WERI-Rb-1 (cell line): ENCODE measurements around the gene ASPSCR1.

Experiments
- DNase-seq: peaks from one replicate; pipeline ENCODE4 v3.0.0-alpha.2; 2020
- H3K27ac ChIP-seq: fragments of 250-450 bp; sonication (Bioruptor Pico); 2 replicates; pipeline ENCODE4 v1.5.1; 2020; ENCODE audit warnings: mild to moderate bottlenecking, moderate library complexity
- H3K27me3 ChIP-seq: fragments of 250-450 bp; sonication (Bioruptor Pico); 2 replicates; pipeline ENCODE4 v1.5.1; 2021; ENCODE audit warnings: mild to moderate bottlenecking, low read depth, moderate library complexity; ENCODE audit not compliant: insufficient read depth, severe bottlenecking
- H3K36me3 ChIP-seq: fragments of 250-450 bp; sonication (Bioruptor Pico); 2 replicates; pipeline ENCODE4 v1.5.1; 2020; ENCODE audit warnings: mild to moderate bottlenecking, moderate library complexity
- H3K4me3 ChIP-seq: 2 replicates; pipeline ENCODE4 v1.5.1; 2011; ENCODE audit warnings: low read depth, mild to moderate bottlenecking, control low read depth, low read length
- H3K9me3 ChIP-seq: fragments of 250-450 bp; sonication (Bioruptor Pico); 2 replicates; pipeline ENCODE4 v1.5.1; 2021; ENCODE audit warnings: mild to moderate bottlenecking, moderate library complexity; ENCODE audit not compliant: severe bottlenecking
- TF ChIP-seq, protein P1 (sequence below): IDR thresholded peaks from 2 replicates; pipeline ENCODE4 v1.5.1; 2011; ENCODE audit warnings: low read depth, mild to moderate bottlenecking, control low read depth, inconsistent platforms, low read length

ASPSCR1 gene

GRCh38 chr17:81996757-81997441, 19.5 kb downstream of the ASPSCR1 start:
- Histone ChIP-seq H3K4me3 (no peak overlapping the region), H3K9me3 (no peaks in the 10 kb centered on the region)
- DNase-seq, result peak; percentile 6

DNA sequence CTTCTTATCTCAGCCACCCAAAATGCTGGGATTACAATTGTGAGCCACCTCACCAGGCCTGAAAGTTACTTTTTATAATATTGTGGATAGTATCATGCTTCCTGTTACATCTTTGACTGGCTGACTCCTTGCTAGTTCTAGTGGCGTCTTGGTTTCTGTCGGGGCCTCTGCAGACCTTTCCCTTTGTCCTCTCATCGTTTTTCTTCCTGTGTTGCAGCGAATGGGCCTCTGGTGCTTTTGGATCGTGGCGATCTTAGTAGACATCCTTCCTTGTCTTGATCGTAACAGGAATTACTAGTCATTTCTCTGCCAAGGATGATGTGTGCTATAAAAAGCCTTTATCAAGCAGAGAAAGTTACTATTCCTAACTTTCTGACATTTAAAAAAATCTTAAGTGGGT, 20.8 kb downstream of the ASPSCR1 start:
- no peaks in the 10 kb centered on the region for H3K9me3 ChIP-seq
- no peaks in the 10 kb centered on the region for H3K27me3 ChIP-seq
- TF ChIP-seq, protein P1, sequence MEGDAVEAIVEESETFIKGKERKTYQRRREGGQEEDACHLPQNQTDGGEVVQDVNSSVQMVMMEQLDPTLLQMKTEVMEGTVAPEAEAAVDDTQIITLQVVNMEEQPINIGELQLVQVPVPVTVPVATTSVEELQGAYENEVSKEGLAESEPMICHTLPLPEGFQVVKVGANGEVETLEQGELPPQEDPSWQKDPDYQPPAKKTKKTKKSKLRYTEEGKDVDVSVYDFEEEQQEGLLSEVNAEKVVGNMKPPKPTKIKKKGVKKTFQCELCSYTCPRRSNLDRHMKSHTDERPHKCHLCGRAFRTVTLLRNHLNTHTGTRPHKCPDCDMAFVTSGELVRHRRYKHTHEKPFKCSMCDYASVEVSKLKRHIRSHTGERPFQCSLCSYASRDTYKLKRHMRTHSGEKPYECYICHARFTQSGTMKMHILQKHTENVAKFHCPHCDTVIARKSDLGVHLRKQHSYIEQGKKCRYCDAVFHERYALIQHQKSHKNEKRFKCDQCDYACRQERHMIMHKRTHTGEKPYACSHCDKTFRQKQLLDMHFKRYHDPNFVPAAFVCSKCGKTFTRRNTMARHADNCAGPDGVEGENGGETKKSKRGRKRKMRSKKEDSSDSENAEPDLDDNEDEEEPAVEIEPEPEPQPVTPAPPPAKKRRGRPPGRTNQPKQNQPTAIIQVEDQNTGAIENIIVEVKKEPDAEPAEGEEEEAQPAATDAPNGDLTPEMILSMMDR, result no peak
- H3K27ac ChIP-seq, result no peak overlapping the region
- H3K4me3 ChIP-seq, result no peak overlapping the region
- H3K36me3 ChIP-seq, result peaks cover 31% of the 10 kb centered on the region
- DNase-seq, result no peak

More at GRCh38 chr17:81996757-81997441, 19.5 kb downstream of the ASPSCR1 start:
- H3K36me3 ChIP-seq, result peaks cover 34% of the 10 kb centered on the region
- TF ChIP-seq, protein P1, result no peak
- H3K27me3 ChIP-seq, result no peaks in the 10 kb centered on the region
- no peak overlapping the region for H3K27ac ChIP-seq

- DNase-seq, result no peak
- Histone ChIP-seq H3K27ac (no peak overlapping the region), H3K9me3 (no peaks in the 10 kb centered on the region), H3K27me3 (no peaks in the 10 kb centered on the region), H3K4me3 (no peak overlapping the region), H3K36me3 (peaks cover 25% of the 10 kb centered on the region)
- TF ChIP-seq, protein P1, result no peak
Measured at GRCh38 chr17:81998691-81999438, 21.4 kb downstream of the ASPSCR1 start.

DNA sequence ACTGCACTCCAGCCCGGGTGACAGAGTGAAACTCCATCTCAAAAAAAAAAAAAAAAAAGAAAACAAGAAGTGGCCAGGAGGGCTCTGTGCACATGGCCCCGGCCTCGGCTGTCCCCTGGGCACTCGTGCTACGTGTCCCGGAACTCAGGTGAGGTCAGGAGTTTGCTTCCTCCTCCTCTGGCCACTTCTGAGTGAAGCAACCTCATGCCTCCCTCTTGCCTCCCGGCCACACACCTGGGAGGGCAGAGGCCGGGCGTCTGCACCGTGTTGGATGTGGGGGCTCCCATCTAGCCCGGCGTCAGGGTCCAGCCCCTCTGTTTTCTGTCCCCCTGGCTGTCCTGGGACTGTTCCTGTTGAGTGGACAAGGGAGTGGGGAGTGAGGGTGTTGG, 22.2 kb downstream of the ASPSCR1 start:
- Histone ChIP-seq H3K27ac (no peak overlapping the region), H3K9me3 (no peaks in the 10 kb centered on the region), H3K4me3 (no peak overlapping the region), H3K27me3 (no peaks in the 10 kb centered on the region), H3K36me3 (peaks cover 18% of the 10 kb centered on the region)
- TF ChIP-seq, protein P1, result no peak
- no peak for DNase-seq

DNA sequence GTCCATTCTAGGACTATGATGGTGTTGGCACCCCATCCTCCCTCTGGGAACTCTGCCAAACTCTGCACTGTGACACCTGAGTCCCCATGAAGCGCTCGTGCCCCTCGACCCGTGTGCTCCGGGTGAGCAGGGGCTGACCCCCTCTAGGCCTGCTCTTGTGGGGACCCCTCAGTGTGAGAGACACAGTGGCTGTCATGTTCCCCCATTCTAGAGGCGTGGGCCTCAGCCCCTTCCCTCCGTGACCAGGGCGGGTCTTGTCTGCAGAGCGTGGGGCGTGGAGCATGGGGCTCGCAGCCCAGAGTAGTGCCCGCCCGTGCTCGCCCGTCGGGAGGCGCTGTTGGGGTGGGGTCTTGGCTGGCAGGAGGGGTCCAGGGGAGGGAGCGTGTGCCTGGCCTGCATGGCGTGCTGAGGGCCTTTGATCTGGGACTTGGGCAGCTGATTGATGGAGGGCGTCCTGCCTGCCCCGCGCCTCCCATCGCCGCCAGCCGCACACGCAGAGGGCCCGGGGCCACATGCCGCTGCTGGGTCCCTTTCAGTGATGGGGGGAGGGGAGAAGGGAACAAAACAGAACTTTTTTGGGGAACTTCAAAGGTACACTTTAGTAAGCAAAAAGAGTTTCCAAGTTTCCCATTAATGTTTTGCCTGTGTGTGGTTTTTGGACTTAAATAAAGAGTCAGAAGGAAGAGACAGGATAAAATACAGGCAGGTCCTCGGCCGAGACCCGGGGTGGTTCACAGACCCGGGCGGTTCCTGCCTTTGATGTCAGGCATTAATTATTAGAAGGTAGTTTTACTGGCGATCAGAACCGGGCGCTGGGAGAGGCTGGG, 22.8 kb downstream of the ASPSCR1 start:
- Histone ChIP-seq H3K27ac (peak overlapping the region; percentile 60), H3K4me3 (no peak overlapping the region), H3K27me3 (no peaks in the 10 kb centered on the region), H3K36me3 (peaks cover 14% of the 10 kb centered on the region), H3K9me3 (no peaks in the 10 kb centered on the region)
- TF ChIP-seq, protein P1, result no peak
- DNase-seq, result no peak
